Upper lobe of left lung (tissue), 4 donors: ENCODE results near the gene ATP6V0A1.
A peak's percentile ranks its signal among the peaks of the same experiment; 100 is the strongest.

Experiments used
- CTCF ChIP-seq, 6 experiments: fragments of 450-650 bp in 4 of 6; fragments of 200-600 bp in 2 of 6; sonication (generic) in 2 of 6; IDR thresholded peaks; one replicate each; pipeline ENCODE4 v1.5.1; 2016 to 2019; ENCODE audit warnings: antibody characterized with exemption in 6 of 6
- POLR2A ChIP-seq, 4 donors: fragments of 450-650 bp; IDR thresholded peaks; one replicate each; pipeline ENCODE4 v1.5.1; 2016 to 2017; ENCODE audit warnings: antibody characterized with exemption in 4 of 4, mild to moderate bottlenecking in 2 of 4
- POLR2AphosphoS5 ChIP-seq, 2 donors: sonication (generic); formaldehyde crosslinking; IDR thresholded peaks; one replicate each; pipeline ENCODE4 v1.5.1; 2017; ENCODE audit warnings: antibody characterized with exemption in 2 of 2

DNA sequence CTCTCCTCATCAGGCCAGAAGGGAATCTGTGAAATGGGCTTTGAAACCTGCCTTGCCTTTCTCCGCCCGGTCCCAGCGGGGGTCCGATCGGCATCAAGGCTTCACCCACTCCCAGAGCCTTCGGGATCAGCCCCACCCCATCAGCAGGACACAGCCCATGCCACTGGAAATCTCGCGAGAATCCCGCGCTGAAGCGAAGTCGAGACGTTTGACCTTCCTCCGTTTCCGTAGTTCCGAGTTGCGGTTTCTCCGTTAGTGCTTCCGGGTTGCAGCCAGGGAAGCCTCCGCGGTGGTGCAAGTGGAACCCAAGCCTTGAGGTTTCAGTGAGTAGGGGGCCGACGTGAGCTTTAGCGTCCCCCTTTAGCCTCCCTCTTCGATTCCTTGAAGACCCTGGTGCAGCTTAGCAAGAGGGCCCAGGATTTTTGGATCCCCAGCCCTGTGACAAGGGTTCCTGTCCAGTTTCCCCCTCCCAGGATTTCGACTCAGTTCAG is 103.3 kb downstream of the ATP6V0A1 start, which contains the start of gene COASY:
- no peak for TF ChIP-seq CTCF (IDR thresholded peaks at IDR 0.05)
- peak; percentile 97 to 98 for TF ChIP-seq POLR2AphosphoS5 (IDR thresholded peaks at IDR 0.05)
- TF ChIP-seq POLR2A (IDR thresholded peaks at IDR 0.05) = peak in 3 of 4 donors; percentile 38 to 75 (median 41)
